GM23248 (cell line): ENCODE data around the gene INTS7. TPM values are rescaled to one million over a fixed set of nuclear protein-coding genes. Genes with fewer than 3 reads are reported as not detected.
A peak's percentile ranks its signal among the peaks of the same experiment; 100 is the strongest.

Source experiments
- DNase-seq: peaks from one replicate; pipeline ENCODE4 v3.0.0-alpha.2; 2015
- H2AFZ ChIP-seq: fragments of 200-600 bp; sonication (generic); 2 replicates; pipeline ENCODE4 v1.6.1; 2016; ENCODE audit warnings: antibody characterized with exemption
- H3F3A ChIP-seq: fragments of 200-600 bp; sonication (generic); 2 replicates; pipeline ENCODE4 v1.6.1; 2016; ENCODE audit warnings: mild to moderate bottlenecking, antibody characterized with exemption, mixed run types; ENCODE audit not compliant: insufficient read depth
- H3K27ac ChIP-seq: fragments of 200-600 bp; sonication (generic); 2 replicates; pipeline ENCODE4 v1.5.1; 2016; ENCODE audit warnings: mild to moderate bottlenecking
- H3K27me3 ChIP-seq: fragments of 200-600 bp; sonication (generic); replicated peaks from 2 replicates; pipeline ENCODE4 v1.6.1; 2016; ENCODE audit warnings: mild to moderate bottlenecking; ENCODE audit not compliant: insufficient read depth
- H3K36me3 ChIP-seq: fragments of 200-600 bp; sonication (generic); 2 replicates; pipeline ENCODE4 v1.6.1; 2016; ENCODE audit warnings: low read depth, mild to moderate bottlenecking
- H3K4me1 ChIP-seq: fragments of 200-600 bp; sonication (generic); 2 replicates; pipeline ENCODE4 v1.6.1; 2016; ENCODE audit warnings: mild to moderate bottlenecking; ENCODE audit not compliant: insufficient read depth
- H3K4me2 ChIP-seq: fragments of 200-600 bp; sonication (generic); one replicate; pipeline ENCODE4 v1.6.1; 2016; ENCODE audit warnings: mild to moderate bottlenecking; ENCODE audit not compliant: unreplicated experiment
- H3K4me3 ChIP-seq: fragments of 200-600 bp; sonication (generic); 2 replicates; pipeline ENCODE4 v1.5.1; 2016; ENCODE audit warnings: mild to moderate bottlenecking
- H3K79me2 ChIP-seq: fragments of 200-600 bp; sonication (generic); 2 replicates; pipeline ENCODE4 v1.6.1; 2016; ENCODE audit warnings: mild to moderate bottlenecking; ENCODE audit not compliant: insufficient read depth
- H3K9ac ChIP-seq: fragments of 200-600 bp; sonication (generic); 2 replicates; pipeline ENCODE4 v1.6.1; 2016; ENCODE audit warnings: mild to moderate bottlenecking
- H3K9me2 ChIP-seq: fragments of 200-600 bp; sonication (generic); 2 replicates; pipeline ENCODE4 v1.6.1; 2016; ENCODE audit warnings: mixed run types, mild to moderate bottlenecking, moderate library complexity; ENCODE audit not compliant: insufficient read depth
- H3K9me3 ChIP-seq: fragments of 200-600 bp; sonication (generic); one replicate; pipeline ENCODE4 v1.6.1; 2017; ENCODE audit warnings: low read depth
- H4K20me1 ChIP-seq: fragments of 200-600 bp; sonication (generic); 2 replicates; pipeline ENCODE4 v1.6.0; 2016; ENCODE audit not compliant: insufficient read depth
- EZH2 ChIP-seq: fragments of 200-600 bp; sonication (generic); IDR thresholded peaks from 2 replicates; pipeline ENCODE4 v1.6.1; 2018; ENCODE audit warnings: antibody characterized with exemption, mild to moderate bottlenecking; ENCODE audit not compliant: insufficient read depth, poor library complexity, severe bottlenecking
- EZH2phosphoT487 ChIP-seq: fragments of 200-600 bp; sonication (generic); IDR thresholded peaks from 2 replicates; pipeline ENCODE4 v1.6.1; 2018; ENCODE audit warnings: antibody characterized with exemption, moderate library complexity, mild to moderate bottlenecking, low read depth; ENCODE audit not compliant: insufficient read depth
- WGBS, 2 experiments: methylation state at CpG; one replicate each; pipeline ENCODE4 v1.1.6; 2015 to 2017; ENCODE audit warnings: low lambda C conversion rate in 2 of 2, low coverage in 1 of 2; ENCODE audit errors: missing lambda C conversion rate in 2 of 2; 5-methylcytosine and 5-hydroxymethylcytosine counted together
- in situ Hi-C: fragments of 300-500 bp; cut with MboI; formaldehyde crosslinking; loops from 2 replicates; pipeline ENCODE4 v1.15.0; 2020
- polyA plus RNA-seq: library from polyadenylated mRNA; unstranded; fragments of >200 nt; fragmentation: Nextera tagmentation; extraction: Ambion mirVana; gene quantifications from 2 replicates; pipeline ENCODE4 v1.2.1, GENCODE V29; 2016
- total RNA-seq: library from RNA; depleted of rRNA; stranded (reverse); fragments of >200 nt; shearing (Covaris generic); gene quantifications from 2 replicates; pipeline ENCODE4 v1.2.3, GENCODE V29; 2014

Gene INTS7
- total and polyA plus RNA-seq, 2 experiments from 2014 or later = 9.8 to 12.1 TPM

DNA sequence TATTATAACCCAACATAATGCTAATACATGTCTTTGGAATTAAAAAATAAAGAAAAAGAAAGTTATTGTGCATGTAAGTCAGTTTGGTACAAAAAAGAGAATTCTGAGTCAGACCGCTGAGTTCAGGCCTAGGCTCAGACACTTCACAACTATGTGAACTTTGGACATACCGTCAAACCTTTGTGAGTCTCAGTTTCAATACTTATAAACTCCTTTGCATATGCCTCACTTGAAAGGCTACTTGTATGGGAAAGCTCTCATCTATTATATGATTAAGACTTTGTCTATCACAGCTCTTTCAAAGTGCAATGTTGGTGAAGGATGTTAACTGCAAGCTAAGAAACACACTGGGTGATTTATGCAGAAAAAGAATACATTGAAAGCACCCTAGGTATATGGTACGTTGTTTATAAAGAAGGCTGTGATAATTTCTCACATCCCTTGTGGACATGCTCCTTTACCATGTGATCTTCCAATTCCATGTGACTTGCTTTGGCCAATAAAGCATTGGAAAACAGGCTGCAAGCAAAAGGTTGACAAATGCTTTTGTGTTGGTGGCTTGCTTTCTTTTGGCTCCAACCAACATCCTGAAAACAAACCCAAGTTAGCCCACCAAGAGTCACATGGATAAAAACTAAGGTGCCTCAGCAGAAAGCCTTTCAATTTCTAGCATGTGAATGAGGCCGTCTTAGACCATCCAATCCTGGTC is 49.6 kb downstream of the INTS7 start:
- Histone ChIP-seq H3K9me2 (no peaks in the 10 kb centered on the region), H4K20me1 (no peaks in the 10 kb centered on the region), H3K4me1 (peaks cover 4% of the 10 kb centered on the region; the same call in 1 of the 2 replicates), H3K4me3 (no peak overlapping the region), H3K9me3 (no peaks in the 10 kb centered on the region), H3K27ac (no peak overlapping the region), H3K27me3 (no peaks in the 10 kb centered on the region), H3K36me3 (peaks cover 16% of the 10 kb centered on the region), H3F3A (no peaks in the 10 kb centered on the region), H3K9ac (no peak overlapping the region), H3K4me2 (no peak overlapping the region), H2AFZ (no peak overlapping the region), H3K79me2 (no peaks in the 10 kb centered on the region)
- in situ Hi-C loops = no loop called here
- no peak for TF ChIP-seq EZH2phosphoT487
- TF ChIP-seq EZH2 = no peak
- DNase-seq = no peak
- WGBS, 2 experiments = 94 to 98% methylated on average over 4 of the region's 4 CpGs

DNA sequence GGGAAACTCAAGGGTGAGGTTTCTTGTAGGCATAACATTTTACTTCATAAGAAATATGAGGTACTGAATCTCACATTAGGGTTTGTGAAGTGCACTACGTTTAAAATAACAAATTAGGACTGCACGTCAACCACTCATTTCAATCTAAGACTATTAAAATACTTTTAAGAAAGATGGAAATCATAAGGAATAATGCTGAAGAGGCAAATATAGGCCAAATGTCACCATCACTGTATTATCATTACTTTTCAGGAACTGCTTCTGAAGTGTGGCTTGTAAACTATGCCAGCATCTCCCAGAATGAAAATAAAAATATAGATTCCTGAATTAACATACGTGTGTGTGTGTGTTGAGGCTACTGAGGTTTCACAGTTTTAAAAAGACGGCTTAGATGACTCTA is 56.8 kb downstream of the INTS7 start:
- H3K9me3 ChIP-seq = no peaks in the 10 kb centered on the region
- no peaks in the 10 kb centered on the region for H3K79me2 ChIP-seq
- TF ChIP-seq EZH2phosphoT487 (no peak), EZH2 (no peak)
- H3K27ac ChIP-seq = no peak overlapping the region
- no peak overlapping the region for H2AFZ ChIP-seq
- H3K4me3 ChIP-seq = no peak overlapping the region
- no peaks in the 10 kb centered on the region for H3K27me3 ChIP-seq
- no peak overlapping the region for H3K4me2 ChIP-seq
- peaks cover 22% of the 10 kb centered on the region for H3K36me3 ChIP-seq
- no peaks in the 10 kb centered on the region for H4K20me1 ChIP-seq
- H3K4me1 ChIP-seq = peaks cover 8% of the 10 kb centered on the region; the same call in 1 of the 2 replicates
- H3F3A ChIP-seq = no peaks in the 10 kb centered on the region
- H3K9ac ChIP-seq = no peak overlapping the region
- DNase-seq = no peak
- whole genome bisulfite sequencing, 2 experiments = 90 to 92% methylated on average over 4 of the region's 4 CpGs
- in situ Hi-C loops = no loop called here
- H3K9me2 ChIP-seq = no peaks in the 10 kb centered on the region

DNA sequence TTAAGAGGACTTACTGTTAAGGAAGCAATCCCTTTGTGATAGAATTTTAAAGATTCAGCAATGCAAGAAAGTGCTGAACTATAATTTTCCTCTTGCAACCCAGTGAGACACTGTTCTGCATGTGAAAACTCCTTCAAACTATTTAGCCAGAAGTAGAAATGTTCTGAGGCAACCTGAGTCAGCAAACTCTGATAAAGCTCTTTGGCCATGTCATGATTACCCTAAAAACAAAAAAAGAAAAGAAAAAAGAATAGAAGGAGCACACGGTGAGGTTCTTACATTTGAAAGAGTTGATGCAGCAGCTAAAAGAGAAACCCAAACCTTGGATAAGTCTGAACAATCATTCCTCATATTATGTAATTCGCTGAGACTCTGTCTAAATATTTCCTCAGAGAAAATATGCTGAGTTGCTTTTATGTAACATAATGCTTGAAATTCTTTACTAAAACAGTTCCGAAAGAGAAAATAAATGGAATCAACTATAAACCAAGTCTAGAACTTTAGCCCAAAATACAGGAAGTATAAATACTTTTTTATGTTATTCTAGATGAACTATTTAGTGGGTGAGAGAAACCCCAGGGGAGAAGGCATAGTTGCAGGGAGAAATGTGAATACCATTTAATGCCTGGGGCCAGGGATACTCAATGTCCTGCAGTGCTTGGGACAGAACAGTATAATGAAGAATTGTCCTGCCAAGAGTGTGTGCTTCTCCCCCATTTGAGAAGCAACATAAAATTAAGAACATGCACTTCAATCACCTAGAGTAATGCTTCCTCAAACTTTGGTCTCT is 60.0 kb downstream of the INTS7 start:
- Histone ChIP-seq H3K4me1 (peaks cover 8% of the 10 kb centered on the region; the same call in 1 of the 2 replicates), H3F3A (no peaks in the 10 kb centered on the region), H3K4me2 (peak overlapping the region; percentile 27), H3K9ac (0 out of 2 replicates have a peak overlapping the region, but pooled peaks have one; percentile 2), H3K9me3 (no peaks in the 10 kb centered on the region), H3K9me2 (no peaks in the 10 kb centered on the region), H2AFZ (0 out of 2 replicates have a peak overlapping the region, but pooled peaks have one; percentile 15), H4K20me1 (no peaks in the 10 kb centered on the region), H3K27ac (peak overlapping the region; percentile 0; the same call in 1 of the 2 replicates), H3K79me2 (no peaks in the 10 kb centered on the region), H3K36me3 (peaks cover 13% of the 10 kb centered on the region), H3K4me3 (no peak overlapping the region), H3K27me3 (no peaks in the 10 kb centered on the region)
- no peak for TF ChIP-seq EZH2
- no peak for TF ChIP-seq EZH2phosphoT487
- 21 to 29% methylated on average over 3 of the region's 3 CpGs for WGBS, 2 experiments
- in situ Hi-C loops = no loop called here
- peak; percentile 28 for DNase-seq

DNA sequence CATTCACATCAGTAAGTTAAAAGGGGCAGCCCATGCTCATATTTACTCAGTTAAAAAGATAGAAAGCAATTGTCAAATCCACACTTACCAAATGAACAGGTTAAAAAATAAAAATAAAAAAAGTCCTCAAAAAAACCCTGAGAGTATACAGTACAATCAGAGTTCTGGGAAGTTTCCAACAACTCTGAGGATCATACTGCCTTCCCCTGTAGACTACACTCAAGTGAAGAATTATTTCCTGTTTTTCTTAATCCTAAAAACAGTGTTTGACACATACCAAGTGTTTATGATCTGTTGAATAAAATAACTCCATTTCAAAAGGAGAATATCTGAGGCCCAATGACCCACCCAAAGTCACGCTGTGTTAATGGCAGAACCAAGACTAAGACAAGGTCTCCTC is 61.8 kb downstream of the INTS7 start:
- no peak overlapping the region for H2AFZ ChIP-seq
- no peaks in the 10 kb centered on the region for H3K79me2 ChIP-seq
- H3K27ac ChIP-seq = no peak overlapping the region
- TF ChIP-seq EZH2phosphoT487 (no peak), EZH2 (no peak)
- no peaks in the 10 kb centered on the region for H3K27me3 ChIP-seq
- H3K4me1 ChIP-seq = peaks cover 8% of the 10 kb centered on the region; the same call in 1 of the 2 replicates
- no peak overlapping the region for H3K4me3 ChIP-seq
- H3K36me3 ChIP-seq = peaks cover 7% of the 10 kb centered on the region
- H3F3A ChIP-seq = no peaks in the 10 kb centered on the region
- 73 to 88% methylated on average over 1 of the region's 1 CpG for WGBS, 2 experiments
- no peaks in the 10 kb centered on the region for H3K9me3 ChIP-seq
- no peaks in the 10 kb centered on the region for H4K20me1 ChIP-seq
- no peak overlapping the region for H3K4me2 ChIP-seq
- in situ Hi-C loops = no loop called here
- H3K9ac ChIP-seq = no peak overlapping the region
- no peaks in the 10 kb centered on the region for H3K9me2 ChIP-seq
- DNase-seq = no peak
